ENCODE measurements around the gene RALA. TPM values are rescaled to one million over a fixed set of nuclear protein-coding genes. Genes with fewer than 3 reads are reported as not detected.
A peak's percentile ranks its signal among the peaks of the same experiment; 100 is the strongest.

The RALA gene
- total and polyA plus RNA-seq, 10 of the 15 experiments (the other 5 are each of a cell fraction or from before 2014, with no cell fraction given), result 7.5 to 53.3 (median 23.1) TPM

DNA sequence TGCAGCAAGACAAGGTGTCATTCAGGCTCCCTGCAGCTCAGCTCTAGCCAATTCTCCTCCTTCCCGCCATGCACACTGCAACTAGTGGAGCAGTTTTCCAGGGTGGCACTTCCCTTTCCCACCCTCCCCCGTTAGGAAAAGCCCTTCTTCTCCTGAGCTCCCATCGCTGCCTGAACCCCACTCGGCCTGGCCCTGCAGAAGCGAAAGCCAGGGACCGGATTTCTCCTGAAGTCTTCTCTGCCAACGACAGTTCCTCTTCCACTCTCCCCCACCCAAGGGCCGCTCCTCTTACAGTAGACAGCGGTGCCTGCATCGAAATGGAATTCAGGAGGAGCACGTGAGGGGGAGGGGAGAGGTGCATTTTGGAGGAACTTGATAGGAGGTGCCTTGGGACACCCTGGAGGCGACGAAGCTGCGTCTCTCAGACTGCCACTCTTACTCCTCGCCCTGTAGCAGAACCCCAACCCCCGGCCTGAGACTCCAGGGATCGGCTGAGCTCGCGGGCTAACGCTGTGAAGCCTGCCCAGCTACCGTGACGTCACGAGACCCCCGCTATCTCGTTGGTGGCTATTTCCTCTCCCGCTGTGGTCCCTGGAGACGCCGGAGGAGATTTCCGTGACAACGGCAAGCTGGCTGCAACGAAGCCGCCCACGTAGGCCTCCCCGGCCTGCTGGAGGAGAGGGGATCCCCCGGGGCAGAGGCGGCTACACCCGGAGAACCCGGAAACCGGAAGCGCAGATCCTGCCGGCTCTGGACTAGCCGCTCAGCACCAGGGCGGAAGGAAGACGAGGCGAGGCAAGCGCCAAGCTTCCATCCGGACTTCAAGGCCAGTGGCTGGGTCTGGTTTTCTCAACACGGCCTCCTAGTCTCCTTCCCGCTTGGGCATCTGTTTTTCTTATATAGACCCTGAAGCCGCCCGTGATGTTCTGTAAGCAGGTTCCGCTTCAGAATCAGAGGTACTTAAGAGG, 109.7 kb downstream of the RALA start (continued):
- TF ChIP-seq, protein P1, sequence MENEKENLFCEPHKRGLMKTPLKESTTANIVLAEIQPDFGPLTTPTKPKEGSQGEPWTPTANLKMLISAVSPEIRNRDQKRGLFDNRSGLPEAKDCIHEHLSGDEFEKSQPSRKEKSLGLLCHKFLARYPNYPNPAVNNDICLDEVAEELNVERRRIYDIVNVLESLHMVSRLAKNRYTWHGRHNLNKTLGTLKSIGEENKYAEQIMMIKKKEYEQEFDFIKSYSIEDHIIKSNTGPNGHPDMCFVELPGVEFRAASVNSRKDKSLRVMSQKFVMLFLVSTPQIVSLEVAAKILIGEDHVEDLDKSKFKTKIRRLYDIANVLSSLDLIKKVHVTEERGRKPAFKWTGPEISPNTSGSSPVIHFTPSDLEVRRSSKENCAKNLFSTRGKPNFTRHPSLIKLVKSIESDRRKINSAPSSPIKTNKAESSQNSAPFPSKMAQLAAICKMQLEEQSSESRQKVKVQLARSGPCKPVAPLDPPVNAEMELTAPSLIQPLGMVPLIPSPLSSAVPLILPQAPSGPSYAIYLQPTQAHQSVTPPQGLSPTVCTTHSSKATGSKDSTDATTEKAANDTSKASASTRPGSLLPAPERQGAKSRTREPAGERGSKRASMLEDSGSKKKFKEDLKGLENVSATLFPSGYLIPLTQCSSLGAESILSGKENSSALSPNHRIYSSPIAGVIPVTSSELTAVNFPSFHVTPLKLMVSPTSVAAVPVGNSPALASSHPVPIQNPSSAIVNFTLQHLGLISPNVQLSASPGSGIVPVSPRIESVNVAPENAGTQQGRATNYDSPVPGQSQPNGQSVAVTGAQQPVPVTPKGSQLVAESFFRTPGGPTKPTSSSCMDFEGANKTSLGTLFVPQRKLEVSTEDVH (IDR thresholded peaks at IDR 0.05; ENCODE audit: low read depth, partially characterized antibody), result no peak
- 0 out of 2 replicates have a peak, but pooled peaks have one; percentile 88 for TF ChIP-seq GATAD2B (conservative IDR thresholded peaks at IDR 0.05; ENCODE audit: low read depth)
- TF ChIP-seq, protein P2, sequence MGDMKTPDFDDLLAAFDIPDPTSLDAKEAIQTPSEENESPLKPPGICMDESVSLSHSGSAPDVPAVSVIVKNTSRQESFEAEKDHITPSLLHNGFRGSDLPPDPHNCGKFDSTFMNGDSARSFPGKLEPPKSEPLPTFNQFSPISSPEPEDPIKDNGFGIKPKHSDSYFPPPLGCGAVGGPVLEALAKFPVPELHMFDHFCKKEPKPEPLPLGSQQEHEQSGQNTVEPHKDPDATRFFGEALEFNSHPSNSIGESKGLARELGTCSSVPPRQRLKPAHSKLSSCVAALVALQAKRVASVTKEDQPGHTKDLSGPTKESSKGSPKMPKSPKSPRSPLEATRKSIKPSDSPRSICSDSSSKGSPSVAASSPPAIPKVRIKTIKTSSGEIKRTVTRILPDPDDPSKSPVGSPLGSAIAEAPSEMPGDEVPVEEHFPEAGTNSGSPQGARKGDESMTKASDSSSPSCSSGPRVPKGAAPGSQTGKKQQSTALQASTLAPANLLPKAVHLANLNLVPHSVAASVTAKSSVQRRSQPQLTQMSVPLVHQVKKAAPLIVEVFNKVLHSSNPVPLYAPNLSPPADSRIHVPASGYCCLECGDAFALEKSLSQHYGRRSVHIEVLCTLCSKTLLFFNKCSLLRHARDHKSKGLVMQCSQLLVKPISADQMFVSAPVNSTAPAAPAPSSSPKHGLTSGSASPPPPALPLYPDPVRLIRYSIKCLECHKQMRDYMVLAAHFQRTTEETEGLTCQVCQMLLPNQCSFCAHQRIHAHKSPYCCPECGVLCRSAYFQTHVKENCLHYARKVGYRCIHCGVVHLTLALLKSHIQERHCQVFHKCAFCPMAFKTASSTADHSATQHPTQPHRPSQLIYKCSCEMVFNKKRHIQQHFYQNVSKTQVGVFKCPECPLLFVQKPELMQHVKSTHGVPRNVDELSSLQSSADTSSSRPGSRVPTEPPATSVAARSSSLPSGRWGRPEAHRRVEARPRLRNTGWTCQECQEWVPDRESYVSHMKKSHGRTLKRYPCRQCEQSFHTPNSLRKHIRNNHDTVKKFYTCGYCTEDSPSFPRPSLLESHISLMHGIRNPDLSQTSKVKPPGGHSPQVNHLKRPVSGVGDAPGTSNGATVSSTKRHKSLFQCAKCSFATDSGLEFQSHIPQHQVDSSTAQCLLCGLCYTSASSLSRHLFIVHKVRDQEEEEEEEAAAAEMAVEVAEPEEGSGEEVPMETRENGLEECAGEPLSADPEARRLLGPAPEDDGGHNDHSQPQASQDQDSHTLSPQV (IDR thresholded peaks at IDR 0.05), result no peak
- TF ChIP-seq NFYB (IDR thresholded peaks at IDR 0.05; ENCODE audit: insufficient read depth, low read depth, low read length), result peak; percentile 99
- peak; percentile 100 for TF ChIP-seq NBN (IDR thresholded peaks at IDR 0.05)
- no peak for TF ChIP-seq JUND (IDR thresholded peaks at IDR 0.05; ENCODE audit: low read depth, low read length)
- TF ChIP-seq, protein P3, sequence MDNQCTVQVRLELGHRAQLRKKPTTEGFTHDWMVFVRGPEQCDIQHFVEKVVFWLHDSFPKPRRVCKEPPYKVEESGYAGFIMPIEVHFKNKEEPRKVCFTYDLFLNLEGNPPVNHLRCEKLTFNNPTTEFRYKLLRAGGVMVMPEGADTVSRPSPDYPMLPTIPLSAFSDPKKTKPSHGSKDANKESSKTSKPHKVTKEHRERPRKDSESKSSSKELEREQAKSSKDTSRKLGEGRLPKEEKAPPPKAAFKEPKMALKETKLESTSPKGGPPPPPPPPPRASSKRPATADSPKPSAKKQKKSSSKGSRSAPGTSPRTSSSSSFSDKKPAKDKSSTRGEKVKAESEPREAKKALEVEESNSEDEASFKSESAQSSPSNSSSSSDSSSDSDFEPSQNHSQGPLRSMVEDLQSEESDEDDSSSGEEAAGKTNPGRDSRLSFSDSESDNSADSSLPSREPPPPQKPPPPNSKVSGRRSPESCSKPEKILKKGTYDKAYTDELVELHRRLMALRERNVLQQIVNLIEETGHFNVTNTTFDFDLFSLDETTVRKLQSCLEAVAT (IDR thresholded peaks at IDR 0.05), result no peak; the same call in 1 of the 2 replicates
- peak; percentile 93 for TF ChIP-seq POLR2AphosphoS5 (IDR thresholded peaks at IDR 0.05; ENCODE audit: low read length)
- TF ChIP-seq, protein P4, sequence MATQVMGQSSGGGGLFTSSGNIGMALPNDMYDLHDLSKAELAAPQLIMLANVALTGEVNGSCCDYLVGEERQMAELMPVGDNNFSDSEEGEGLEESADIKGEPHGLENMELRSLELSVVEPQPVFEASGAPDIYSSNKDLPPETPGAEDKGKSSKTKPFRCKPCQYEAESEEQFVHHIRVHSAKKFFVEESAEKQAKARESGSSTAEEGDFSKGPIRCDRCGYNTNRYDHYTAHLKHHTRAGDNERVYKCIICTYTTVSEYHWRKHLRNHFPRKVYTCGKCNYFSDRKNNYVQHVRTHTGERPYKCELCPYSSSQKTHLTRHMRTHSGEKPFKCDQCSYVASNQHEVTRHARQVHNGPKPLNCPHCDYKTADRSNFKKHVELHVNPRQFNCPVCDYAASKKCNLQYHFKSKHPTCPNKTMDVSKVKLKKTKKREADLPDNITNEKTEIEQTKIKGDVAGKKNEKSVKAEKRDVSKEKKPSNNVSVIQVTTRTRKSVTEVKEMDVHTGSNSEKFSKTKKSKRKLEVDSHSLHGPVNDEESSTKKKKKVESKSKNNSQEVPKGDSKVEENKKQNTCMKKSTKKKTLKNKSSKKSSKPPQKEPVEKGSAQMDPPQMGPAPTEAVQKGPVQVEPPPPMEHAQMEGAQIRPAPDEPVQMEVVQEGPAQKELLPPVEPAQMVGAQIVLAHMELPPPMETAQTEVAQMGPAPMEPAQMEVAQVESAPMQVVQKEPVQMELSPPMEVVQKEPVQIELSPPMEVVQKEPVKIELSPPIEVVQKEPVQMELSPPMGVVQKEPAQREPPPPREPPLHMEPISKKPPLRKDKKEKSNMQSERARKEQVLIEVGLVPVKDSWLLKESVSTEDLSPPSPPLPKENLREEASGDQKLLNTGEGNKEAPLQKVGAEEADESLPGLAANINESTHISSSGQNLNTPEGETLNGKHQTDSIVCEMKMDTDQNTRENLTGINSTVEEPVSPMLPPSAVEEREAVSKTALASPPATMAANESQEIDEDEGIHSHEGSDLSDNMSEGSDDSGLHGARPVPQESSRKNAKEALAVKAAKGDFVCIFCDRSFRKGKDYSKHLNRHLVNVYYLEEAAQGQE (IDR thresholded peaks at IDR 0.05; ENCODE audit: low read depth, low read length), result 0 out of 2 replicates have a peak, but pooled peaks have one; percentile 45
- peak; percentile 64; the same call in 1 of the 2 replicates for TF ChIP-seq YY1 (IDR thresholded peaks at IDR 0.05; ENCODE audit: low read depth, low read length)
- TF ChIP-seq RUNX3 (IDR thresholded peaks at IDR 0.05; ENCODE audit: low read length), result peak; percentile 66
- TF ChIP-seq MXI1 (IDR thresholded peaks at IDR 0.05; ENCODE audit: low read depth, low read length), result peak; percentile 72
- TF ChIP-seq, protein P5, sequence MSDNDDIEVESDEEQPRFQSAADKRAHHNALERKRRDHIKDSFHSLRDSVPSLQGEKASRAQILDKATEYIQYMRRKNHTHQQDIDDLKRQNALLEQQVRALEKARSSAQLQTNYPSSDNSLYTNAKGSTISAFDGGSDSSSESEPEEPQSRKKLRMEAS (IDR thresholded peaks at IDR 0.05; ENCODE audit: low read depth, low read length), result peak; percentile 32
- TF ChIP-seq CBX3 (IDR thresholded peaks at IDR 0.05; ENCODE audit: borderline replicate concordance, low read depth), result no peak
- TF ChIP-seq KLF5 (IDR thresholded peaks at IDR 0.05; ENCODE audit: partially characterized antibody), result no peak
- peak; percentile 81; the same call in 1 of the 2 replicates for TF ChIP-seq SIN3A (IDR thresholded peaks at IDR 0.05; ENCODE audit: low read depth, low read length)
